Astrocyte (in vitro differentiated cells and primary cell): ENCODE data around the gene KANK2.

Source experiments
- EZH2 ChIP-seq: IDR thresholded peaks from 2 replicates; pipeline ENCODE4 v1.6.1; 2012; ENCODE audit warnings: mild to moderate bottlenecking, low read length, inconsistent platforms; ENCODE audit not compliant: insufficient read depth
- TF ChIP-seq, protein P1 (sequence below): IDR thresholded peaks from 2 replicates; pipeline ENCODE4 v1.5.1; 2011; ENCODE audit warnings: low read depth, mild to moderate bottlenecking, inconsistent platforms, low read length, moderate library complexity; ENCODE audit not compliant: insufficient read depth

DNA sequence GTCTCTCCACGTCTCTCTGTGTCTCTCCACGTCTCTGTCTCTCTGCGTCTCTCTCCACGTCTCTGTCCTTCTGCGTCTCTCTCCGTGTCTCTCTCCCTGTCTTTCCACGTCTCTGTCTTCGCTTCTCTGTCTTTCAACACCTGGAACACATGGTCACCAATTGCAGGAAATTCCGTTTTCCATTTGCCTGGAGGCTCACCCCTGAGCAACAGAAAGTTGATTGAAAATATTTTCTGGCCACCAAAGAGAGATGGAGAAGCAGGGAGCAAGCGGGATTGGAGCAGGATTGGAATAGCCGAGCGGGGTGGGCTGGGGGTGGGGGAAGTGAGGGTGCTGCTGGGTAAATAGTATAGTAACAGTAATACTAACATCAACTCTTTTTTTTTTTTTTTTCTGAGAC, 1.7 kb downstream of the KANK2 start:
- TF ChIP-seq, protein P1, sequence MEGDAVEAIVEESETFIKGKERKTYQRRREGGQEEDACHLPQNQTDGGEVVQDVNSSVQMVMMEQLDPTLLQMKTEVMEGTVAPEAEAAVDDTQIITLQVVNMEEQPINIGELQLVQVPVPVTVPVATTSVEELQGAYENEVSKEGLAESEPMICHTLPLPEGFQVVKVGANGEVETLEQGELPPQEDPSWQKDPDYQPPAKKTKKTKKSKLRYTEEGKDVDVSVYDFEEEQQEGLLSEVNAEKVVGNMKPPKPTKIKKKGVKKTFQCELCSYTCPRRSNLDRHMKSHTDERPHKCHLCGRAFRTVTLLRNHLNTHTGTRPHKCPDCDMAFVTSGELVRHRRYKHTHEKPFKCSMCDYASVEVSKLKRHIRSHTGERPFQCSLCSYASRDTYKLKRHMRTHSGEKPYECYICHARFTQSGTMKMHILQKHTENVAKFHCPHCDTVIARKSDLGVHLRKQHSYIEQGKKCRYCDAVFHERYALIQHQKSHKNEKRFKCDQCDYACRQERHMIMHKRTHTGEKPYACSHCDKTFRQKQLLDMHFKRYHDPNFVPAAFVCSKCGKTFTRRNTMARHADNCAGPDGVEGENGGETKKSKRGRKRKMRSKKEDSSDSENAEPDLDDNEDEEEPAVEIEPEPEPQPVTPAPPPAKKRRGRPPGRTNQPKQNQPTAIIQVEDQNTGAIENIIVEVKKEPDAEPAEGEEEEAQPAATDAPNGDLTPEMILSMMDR: no peak
- TF ChIP-seq EZH2: no peak
